Esophagus muscularis mucosa (tissue), 4 donors: ENCODE data around the gene ACKR2. TPM values are rescaled to one million over a fixed set of nuclear protein-coding genes. Genes with fewer than 3 reads are reported as not detected.
A peak's percentile ranks its signal among the peaks of the same experiment; 100 is the strongest.

ENCODE experiments used
- DNase-seq: peaks from one replicate; pipeline ENCODE4 v3.0.0-alpha.2; 2017; ENCODE audit errors: extremely low spot score
- H3K27ac ChIP-seq, 4 donors: fragments of 200-600 bp; sonication (generic); replicated peaks in 1 of 4; 1 replicate in 3 of 4; 2 replicates in 1 of 4; pipeline ENCODE4 v1.5.1; 2016 to 2019; ENCODE audit warnings: mild to moderate bottlenecking in 1 of 4
- H3K27me3 ChIP-seq, 4 donors: fragments of 200-600 bp; sonication (generic); one replicate each; pipeline versions ENCODE4 v1.5.1 to v1.6.0; 2016 to 2019
- H3K36me3 ChIP-seq, 4 donors: fragments of 200-600 bp; sonication (generic); one replicate each; pipeline ENCODE4 v1.5.1; 2016 to 2019
- H3K4me1 ChIP-seq, 4 donors: fragments of 200-600 bp; sonication (generic); one replicate each; pipeline ENCODE4 v1.5.1; 2016 to 2019
- H3K4me3 ChIP-seq, 4 donors: fragments of 200-600 bp; sonication (generic); 1 replicate in 2 of 4; 2 replicates in 2 of 4; pipeline ENCODE4 v1.5.1; 2016 to 2019; ENCODE audit warnings: mild to moderate bottlenecking in 4 of 4, moderate library complexity in 1 of 4
- H3K9me3 ChIP-seq, 4 donors: fragments of 200-600 bp; sonication (generic); 1 replicate in 3 of 4; 2 replicates in 1 of 4; pipeline ENCODE4 v1.5.1; 2016 to 2019
- CTCF ChIP-seq, 3 experiments: fragments of 200-600 bp in 2 of 3; fragments of 450-650 bp in 1 of 3; sonication (generic) in 2 of 3; IDR thresholded peaks; one replicate each; pipeline ENCODE4 v1.5.1; 2017 to 2019; ENCODE audit warnings: antibody characterized with exemption in 3 of 3, mild to moderate bottlenecking in 2 of 3, moderate library complexity in 1 of 3
- EP300 ChIP-seq: sonication (generic); formaldehyde crosslinking; IDR thresholded peaks from one replicate; pipeline ENCODE4 v1.6.1; 2017; ENCODE audit warnings: antibody characterized with exemption
- POLR2A ChIP-seq: fragments of 450-650 bp; IDR thresholded peaks from one replicate; pipeline ENCODE4 v1.6.1; 2017; ENCODE audit warnings: antibody characterized with exemption, moderate library complexity, mild to moderate bottlenecking, low read depth
- POLR2AphosphoS5 ChIP-seq, 2 donors: sonication (generic); formaldehyde crosslinking; IDR thresholded peaks; one replicate each; pipeline ENCODE4 v1.6.1; 2017; ENCODE audit warnings: antibody characterized with exemption in 2 of 2
- WGBS: methylation state at CpG from one replicate; pipeline ENCODE4 v1.1.5; 2018; 5-methylcytosine and 5-hydroxymethylcytosine counted together
- intact Hi-C: fragments of 100-400 bp; cut with DNase I; formaldehyde crosslinking; loops from one replicate; pipeline ENCODE4 v1.15.1; 2023
- total RNA-seq, 4 donors: library from RNA; depleted of rRNA; stranded (reverse); fragments of >200 nt; gene quantifications; one replicate each; pipeline versions ENCODE4 v1.1.0 to v1.2.1, GENCODE V29; 2016

The ACKR2 gene
- 10 to 100 TPM in 1 of 4 donors, 1 to 10 TPM in 3; 2.5 to 15.9 (median 7.6) TPM for total RNA-seq

GRCh38 chr3:42809202-42809601 lies at the start of gene ACKR2:
Gene ACKR2 (plus strand): TSS chr3:42809445. CDS start chr3:42864503, 55,058 bp downstream.
- TF ChIP-seq CTCF (IDR thresholded peaks at IDR 0.05): no peak
- TF ChIP-seq POLR2AphosphoS5 (IDR thresholded peaks at IDR 0.05): no peak
- no peak for TF ChIP-seq EP300
- no peak for TF ChIP-seq POLR2A
- intact Hi-C loops: no loop called here
- H3K27me3 ChIP-seq: no peaks in the 10 kb centered on the region
- peaks cover 6 to 13% (median 10%) of the 10 kb centered on the region in 4 donors for H3K4me1 ChIP-seq
- H3K9me3 ChIP-seq: no peaks in the 10 kb centered on the region
- DNase-seq: no peak
- WGBS: 91% methylated on average over 5 of the region's 5 CpGs
- no peak within 1 kb of the TSS for H3K4me3 ChIP-seq
- no peaks in the 10 kb centered on the region for H3K36me3 ChIP-seq
- no peak within 1 kb of the TSS for H3K27ac ChIP-seq

GRCh38 chr3:42762046-42762724 lies 47.1 kb upstream of the ACKR2 start:
- no peak overlapping the region for H3K4me3 ChIP-seq
- H3K4me1 ChIP-seq: peaks cover 0 to 32% (median 23%) of the 10 kb centered on the region in 4 donors
- TF ChIP-seq POLR2A (no peak), EP300 (no peak), CTCF (IDR thresholded peaks at IDR 0.05) (no peak), POLR2AphosphoS5 (IDR thresholded peaks at IDR 0.05) (no peak)
- peak; percentile 66 for DNase-seq
- H3K27ac ChIP-seq: peak overlapping the region in 2 of 4 donors; percentile 4 to 26
- no peaks in the 10 kb centered on the region for H3K36me3 ChIP-seq
- 72% methylated on average over 6 of the region's 6 CpGs for WGBS
- H3K27me3 ChIP-seq: no peaks in the 10 kb centered on the region
- H3K9me3 ChIP-seq: no peaks in the 10 kb centered on the region
- intact Hi-C loops: no loop called here

GRCh38 chr3:42763021-42763420 lies 46.2 kb upstream of the ACKR2 start:
- no peak overlapping the region for H3K4me3 ChIP-seq
- 28% methylated on average over 2 of the region's 2 CpGs for WGBS
- TF ChIP-seq POLR2AphosphoS5 (IDR thresholded peaks at IDR 0.05) (no peak), EP300 (no peak), CTCF (IDR thresholded peaks at IDR 0.05) (no peak), POLR2A (no peak)
- intact Hi-C loops: no loop called here
- no peaks in the 10 kb centered on the region for H3K27me3 ChIP-seq
- no peak for DNase-seq
- H3K36me3 ChIP-seq: no peaks in the 10 kb centered on the region
- peaks cover 0 to 32% (median 23%) of the 10 kb centered on the region in 4 donors for H3K4me1 ChIP-seq
- H3K9me3 ChIP-seq: no peaks in the 10 kb centered on the region
- H3K27ac ChIP-seq: peak overlapping the region in 3 of 4 donors; percentile 2 to 26 (median 4)

GRCh38 chr3:42764115-42764514 lies 45.1 kb upstream of the ACKR2 start:
- no peaks in the 10 kb centered on the region for H3K27me3 ChIP-seq
- no peaks in the 10 kb centered on the region for H3K36me3 ChIP-seq
- TF ChIP-seq EP300 (no peak), POLR2A (no peak), CTCF (IDR thresholded peaks at IDR 0.05) (no peak), POLR2AphosphoS5 (IDR thresholded peaks at IDR 0.05) (no peak)
- no peak overlapping the region for H3K4me3 ChIP-seq
- 83% methylated on average over 3 of the region's 3 CpGs for WGBS
- no peak overlapping the region for H3K27ac ChIP-seq
- H3K9me3 ChIP-seq: no peaks in the 10 kb centered on the region
- no peak for DNase-seq
- intact Hi-C loops: no loop called here
- peaks cover 0 to 29% (median 23%) of the 10 kb centered on the region in 4 donors for H3K4me1 ChIP-seq
